CD4-positive, alpha-beta T cell treated with Interferon gamma for 1 hour (primary cell): ENCODE data around the gene BRI3BP.
"Not testable (repeated sequence)": the region's sequence is repeated elsewhere in the genome, so short reads cannot be mapped to it uniquely, and the experiment has no call there.

Source experiments
- DNase-seq: peaks from one replicate; pipeline ENCODE4 v3.0.0-alpha.2; 2020

Gene BRI3BP

DNA sequence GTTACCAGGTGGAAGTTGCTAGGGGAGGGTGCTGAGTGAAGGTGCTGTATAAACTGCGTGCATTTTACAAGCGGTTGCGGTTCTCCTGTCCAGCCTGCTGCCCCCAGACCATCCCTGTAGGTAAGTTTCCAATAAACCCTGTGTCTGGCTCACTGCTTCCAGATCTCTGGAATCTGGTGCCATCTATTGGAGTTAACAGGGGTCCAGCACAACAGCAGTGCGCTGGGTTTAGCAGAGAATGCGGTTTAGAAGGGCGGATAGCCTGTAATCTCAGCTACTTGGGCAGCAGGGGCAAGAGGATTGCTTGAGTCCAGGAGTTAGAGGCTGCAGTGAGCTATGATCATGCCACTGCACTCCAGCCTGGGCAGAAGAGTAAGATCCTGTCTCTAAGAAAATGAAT lies 76.7 kb downstream of the BRI3BP start:
- no peak for DNase-seq

DNA sequence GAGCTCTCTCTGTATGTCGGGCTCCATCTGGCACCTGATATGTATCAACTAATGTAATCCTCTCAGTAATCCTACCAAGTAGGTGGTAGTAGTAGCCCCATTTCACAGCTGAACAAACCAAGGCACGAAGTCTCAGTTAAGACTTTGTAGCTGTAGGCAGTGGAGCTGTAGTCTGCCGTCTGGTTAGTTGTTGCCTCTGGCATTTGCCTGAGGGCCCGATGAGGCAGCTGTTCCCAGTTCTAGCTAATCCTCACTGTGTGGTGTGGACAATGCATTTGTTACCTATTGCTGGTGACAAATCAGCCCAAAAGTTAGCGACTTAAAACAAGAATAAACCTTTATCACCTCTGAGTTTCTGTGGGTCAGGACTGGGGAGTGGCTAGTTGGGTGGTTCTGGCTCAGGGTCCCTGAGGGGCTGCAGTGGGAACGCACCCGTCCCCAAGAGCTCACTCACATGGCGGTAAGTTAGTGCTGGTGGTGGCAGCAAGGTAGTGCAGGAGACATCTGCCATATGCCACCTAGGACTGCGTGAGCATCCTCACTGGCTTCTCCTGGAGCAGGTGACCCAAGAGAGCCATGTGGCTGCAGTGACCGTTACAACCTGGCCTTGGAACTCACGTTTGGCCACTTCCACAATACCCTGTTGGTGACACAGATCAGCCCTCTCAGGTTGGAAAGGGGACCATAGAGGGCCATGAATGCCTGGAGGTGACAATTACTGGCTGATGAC lies 77.4 kb downstream of the BRI3BP start:
- no peak for DNase-seq

DNA sequence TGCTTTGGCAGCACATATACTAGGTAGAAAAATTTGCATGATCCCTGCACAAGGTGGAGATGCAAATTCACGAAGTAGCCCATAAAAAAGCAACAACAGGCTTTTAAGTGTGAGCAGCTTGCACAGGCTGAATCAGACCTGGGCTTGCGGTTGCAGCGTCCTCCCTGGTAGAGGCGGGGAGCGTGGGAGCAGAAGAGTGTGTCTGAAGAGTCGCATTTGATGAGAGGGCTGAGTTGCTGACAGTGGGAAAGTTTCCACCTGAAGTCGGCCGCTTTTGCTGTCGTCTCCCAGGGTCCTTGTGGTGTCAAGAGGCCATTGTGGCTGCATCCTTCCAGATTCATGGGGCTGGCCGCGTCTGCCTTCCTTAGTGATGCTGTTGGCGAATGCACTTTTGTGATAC lies 78.0 kb downstream of the BRI3BP start:
- no peak for DNase-seq

DNA sequence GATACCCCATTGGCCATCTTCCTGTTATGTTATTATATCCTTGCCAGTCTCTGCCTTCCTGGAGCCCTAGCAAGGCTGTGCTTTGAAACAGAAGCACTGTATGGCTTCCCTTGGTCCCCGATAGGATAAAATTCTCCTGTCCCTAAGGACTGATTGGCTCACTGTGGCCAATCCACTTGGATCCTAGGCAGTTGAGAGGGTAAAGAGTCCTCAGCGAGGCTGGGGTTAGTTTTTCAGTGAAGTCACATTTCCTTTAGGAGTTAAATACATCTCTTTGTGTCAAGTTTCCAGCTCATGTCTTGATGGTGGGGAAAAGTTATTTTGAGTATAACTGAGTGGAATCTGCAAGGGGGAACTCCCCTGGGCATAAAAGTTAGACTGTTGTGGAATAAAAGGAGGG lies 79.1 kb downstream of the BRI3BP start:
- DNase-seq, result no peak

DNA sequence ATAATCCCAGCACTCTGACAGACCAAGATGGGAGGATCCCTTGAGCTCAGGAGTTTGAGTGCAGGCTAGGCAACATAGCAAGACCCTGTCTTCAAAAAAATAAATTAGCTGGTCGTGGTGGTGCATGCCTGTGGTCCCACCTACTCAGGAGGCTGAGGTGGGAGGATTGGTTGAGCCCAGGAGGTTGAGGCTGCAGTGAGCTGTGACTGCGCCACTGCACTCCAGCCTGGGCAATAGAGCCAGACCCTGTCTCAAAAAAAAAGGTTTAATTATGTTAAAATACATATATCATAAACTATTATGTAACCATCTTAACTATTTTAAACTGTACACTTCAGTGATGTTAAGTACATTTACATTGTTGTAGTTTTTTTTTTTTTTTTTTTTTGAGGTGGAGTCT lies 80.8 kb downstream of the BRI3BP start:
- DNase-seq, result not testable (repeated sequence)

DNA sequence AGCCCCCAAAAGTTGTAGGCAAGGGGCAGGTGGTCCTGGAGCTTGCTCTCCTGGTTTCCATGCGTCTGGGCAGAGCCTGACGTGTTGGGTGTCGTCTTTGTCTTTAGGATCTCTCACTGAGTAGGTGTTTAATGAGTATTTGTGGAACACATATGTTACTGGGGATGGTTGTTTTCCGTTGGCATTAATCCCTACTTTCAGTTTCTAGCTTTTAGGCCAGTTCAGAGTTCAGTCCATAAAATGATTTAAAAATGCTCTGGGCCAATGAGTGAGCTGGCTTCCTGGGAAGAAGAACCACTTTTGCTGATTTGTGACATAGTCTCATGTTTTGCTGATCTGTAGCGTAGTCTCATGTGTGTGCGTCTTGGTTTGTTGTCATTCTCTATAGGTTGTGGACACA lies 82.7 kb downstream of the BRI3BP start:
- DNase-seq, result no peak

DNA sequence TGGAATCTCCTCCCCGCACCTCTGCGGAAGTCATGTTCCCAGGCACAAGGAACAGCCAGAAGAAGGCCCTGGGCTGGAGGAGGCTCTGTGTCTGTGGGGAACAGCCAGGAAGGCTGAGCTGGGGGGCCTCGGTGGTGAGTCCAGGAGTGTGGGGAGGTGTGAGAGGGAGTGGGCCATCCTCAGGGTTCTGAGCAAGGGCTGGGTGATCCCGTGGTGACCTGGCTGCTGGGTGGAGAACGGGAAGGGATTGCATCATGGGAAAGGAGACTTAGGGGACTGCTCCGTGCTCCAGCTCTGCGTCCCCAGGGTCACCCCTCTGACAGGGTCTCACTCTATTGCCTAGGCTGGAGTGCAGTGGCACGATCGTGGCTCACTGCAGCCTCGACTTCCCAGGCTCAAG lies 85.6 kb downstream of the BRI3BP start:
- DNase-seq, result no peak

DNA sequence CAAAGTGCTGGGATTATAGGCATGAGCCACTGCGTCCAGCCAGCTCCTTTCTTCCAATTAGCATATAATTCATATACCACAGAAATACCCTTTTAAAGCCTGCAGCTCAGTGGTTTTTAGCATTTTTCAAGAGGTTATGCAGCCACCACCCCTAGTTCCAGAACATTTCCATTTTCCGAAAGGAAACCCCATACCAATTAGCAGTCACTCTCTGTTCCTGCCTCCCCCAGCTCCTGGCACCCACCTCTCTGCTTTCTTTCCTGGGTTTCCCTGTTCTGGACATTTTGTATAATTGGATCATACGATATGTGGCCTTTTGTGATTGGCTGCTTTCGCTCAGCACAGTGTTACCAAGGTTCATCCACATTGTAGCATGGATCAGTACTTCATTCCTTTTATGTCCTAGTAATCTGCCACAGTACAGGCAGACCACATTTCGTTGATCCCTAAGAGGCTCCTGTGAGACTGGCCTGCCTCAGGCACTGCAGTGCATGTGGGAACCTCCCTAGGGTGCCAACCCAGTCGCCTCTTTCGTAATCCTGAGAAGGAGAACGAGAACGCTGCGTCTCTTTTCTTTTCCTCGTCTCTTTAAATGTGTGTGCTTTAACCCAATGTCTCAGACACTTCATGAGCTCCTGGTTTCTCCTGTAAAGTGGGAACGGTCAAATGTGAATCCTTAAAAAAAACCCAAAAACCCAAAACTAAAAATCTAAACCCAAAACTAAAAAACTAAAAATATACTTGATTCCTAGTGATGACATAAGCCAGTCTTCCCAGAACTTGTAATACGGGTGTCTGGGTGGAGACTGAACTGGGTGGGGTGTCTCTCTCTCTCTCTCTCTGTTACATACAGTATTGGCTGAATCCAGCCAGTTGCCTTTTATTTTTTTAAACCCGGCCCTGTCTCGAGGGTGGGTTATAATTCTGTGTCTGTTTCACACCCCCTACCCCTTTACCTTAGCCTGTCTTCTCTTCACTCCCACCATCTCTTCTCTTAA lies 86.5 kb downstream of the BRI3BP start:
- DNase-seq, result no peak
